ENCODE results near the gene PRUNE2. TPM values are rescaled to one million over a fixed set of nuclear protein-coding genes. Genes with fewer than 3 reads are reported as not detected.

Gene PRUNE2
- polyA plus RNA-seq, 1 donor (not counting 4 experiments of a cell fraction or from before 2014, with no cell fraction given) = 0.41 TPM

DNA sequence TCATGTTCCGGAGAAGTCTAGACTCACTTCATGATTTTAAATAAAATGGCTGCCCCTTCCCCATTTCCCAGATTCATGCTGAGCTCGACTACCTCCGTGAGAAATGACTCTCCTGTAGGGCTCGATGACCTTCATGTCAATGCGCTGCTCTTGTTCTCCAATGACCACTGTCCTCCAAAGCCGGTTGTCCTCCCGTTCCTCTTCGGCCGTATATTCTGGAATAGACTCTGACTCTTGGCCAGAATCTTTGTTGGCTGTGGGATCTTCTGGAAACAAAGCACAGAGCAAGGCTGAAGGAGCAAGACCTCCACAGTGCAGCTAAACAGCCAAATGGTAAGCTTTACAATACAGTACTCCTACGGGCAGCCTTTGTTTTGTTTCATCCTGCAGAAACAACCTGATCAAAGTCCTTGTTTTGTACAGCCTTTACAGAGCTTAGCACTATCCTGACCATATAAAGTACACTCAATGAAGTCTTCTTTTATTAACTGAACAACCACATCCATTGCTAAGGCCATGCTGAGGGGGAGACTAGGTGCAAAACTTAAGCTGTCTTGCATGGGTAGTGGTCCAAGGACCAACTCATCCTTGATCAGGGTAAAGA, 261.2 kb downstream of the PRUNE2 start:
- no peaks in the 10 kb centered on the region for H3K36me3 ChIP-seq (ENCODE audit: control insufficient read depth in 2 of 2, extremely low read depth in 1 of 2, insufficient read depth in 2 of 2, low read length in 2 of 2)
- H3K27me3 ChIP-seq (ENCODE audit: control insufficient read depth, extremely low read depth, insufficient read depth, low read length) = no peaks in the 10 kb centered on the region
- no peak overlapping the region for H2AFZ ChIP-seq (ENCODE audit: control insufficient read depth, low read length)
- DNase-seq (ENCODE audit: low read depth, low spot score) (no peak), FAIRE-seq (no peak)
- no peaks in the 10 kb centered on the region for H3K9me3 ChIP-seq (ENCODE audit: control insufficient read depth, low read depth, low read length)
- H3K27ac ChIP-seq (ENCODE audit: control insufficient read depth, insufficient read depth, low read length) = no peak overlapping the region
- H3K4me2 ChIP-seq (ENCODE audit: control insufficient read depth, extremely low read depth, insufficient read depth, low read depth, low read length) = no peak overlapping the region
- no peaks in the 10 kb centered on the region for H3K9me1 ChIP-seq (ENCODE audit: control insufficient read depth, extremely low read depth, insufficient read depth, low read length)
- no peak overlapping the region for H3K4me3 ChIP-seq (ENCODE audit: control insufficient read depth in 2 of 3, extremely low read depth in 1 of 3, insufficient read depth in 2 of 3, low read depth in 1 of 3, low read length in 3 of 3)
- no peak overlapping the region for H3K9ac ChIP-seq (ENCODE audit: control insufficient read depth, extremely low read depth, insufficient read depth, low read length)
- H3K79me2 ChIP-seq (ENCODE audit: control insufficient read depth, insufficient read depth, low read length) = no peaks in the 10 kb centered on the region
- no peak for TF ChIP-seq EZH2 (IDR thresholded peaks at IDR 0.05; ENCODE audit: low read length)
- no peak for TF ChIP-seq CTCF (optimal IDR thresholded peaks at IDR 0.05 in 1 of 3, IDR thresholded peaks at IDR 0.05 in 1 of 3, conservative IDR thresholded peaks at IDR 0.05 in 1 of 3; ENCODE audit: extremely low read depth in 1 of 3, insufficient read depth in 2 of 3, low read length in 3 of 3)
- dilution Hi-C loops (cut with MboI; ENCODE audit: extremely low pct_ligation_motif_present, low sequenced_read_pairs) = no loop called here
- no peaks in the 10 kb centered on the region for H4K20me1 ChIP-seq (ENCODE audit: control insufficient read depth, extremely low read depth, insufficient read depth, low read length)
- no peaks in the 10 kb centered on the region for H3K4me1 ChIP-seq (ENCODE audit: control insufficient read depth, extremely low read depth, insufficient read depth, low read length)

GRCh38 chr9:76644171-76644570, 261.7 kb downstream of the PRUNE2 start:
- no peak overlapping the region for H3K4me2 ChIP-seq (ENCODE audit: control insufficient read depth, extremely low read depth, insufficient read depth, low read depth, low read length)
- H3K79me2 ChIP-seq (ENCODE audit: control insufficient read depth, insufficient read depth, low read length) = no peaks in the 10 kb centered on the region
- no peaks in the 10 kb centered on the region for H3K36me3 ChIP-seq (ENCODE audit: control insufficient read depth in 2 of 2, extremely low read depth in 1 of 2, insufficient read depth in 2 of 2, low read length in 2 of 2)
- TF ChIP-seq CTCF (optimal IDR thresholded peaks at IDR 0.05 in 1 of 3, IDR thresholded peaks at IDR 0.05 in 1 of 3, conservative IDR thresholded peaks at IDR 0.05 in 1 of 3; ENCODE audit: extremely low read depth in 1 of 3, insufficient read depth in 2 of 3, low read length in 3 of 3) = no peak
- no peak for TF ChIP-seq EZH2 (IDR thresholded peaks at IDR 0.05; ENCODE audit: low read length)
- no peak overlapping the region for H3K9ac ChIP-seq (ENCODE audit: control insufficient read depth, extremely low read depth, insufficient read depth, low read length)
- dilution Hi-C loops (cut with MboI; ENCODE audit: extremely low pct_ligation_motif_present, low sequenced_read_pairs) = no loop called here
- no peaks in the 10 kb centered on the region for H4K20me1 ChIP-seq (ENCODE audit: control insufficient read depth, extremely low read depth, insufficient read depth, low read length)
- FAIRE-seq (no peak), DNase-seq (ENCODE audit: low read depth, low spot score) (no peak)
- no peaks in the 10 kb centered on the region for H3K27me3 ChIP-seq (ENCODE audit: control insufficient read depth, extremely low read depth, insufficient read depth, low read length)
- no peak overlapping the region for H2AFZ ChIP-seq (ENCODE audit: control insufficient read depth, low read length)
- H3K4me1 ChIP-seq (ENCODE audit: control insufficient read depth, extremely low read depth, insufficient read depth, low read length) = no peaks in the 10 kb centered on the region
- H3K4me3 ChIP-seq (ENCODE audit: control insufficient read depth in 2 of 3, extremely low read depth in 1 of 3, insufficient read depth in 2 of 3, low read depth in 1 of 3, low read length in 3 of 3) = no peak overlapping the region
- H3K27ac ChIP-seq (ENCODE audit: control insufficient read depth, insufficient read depth, low read length) = no peak overlapping the region
- no peaks in the 10 kb centered on the region for H3K9me1 ChIP-seq (ENCODE audit: control insufficient read depth, extremely low read depth, insufficient read depth, low read length)
- no peaks in the 10 kb centered on the region for H3K9me3 ChIP-seq (ENCODE audit: control insufficient read depth, low read depth, low read length)

Data from keratinocyte (primary cell).